Measurements from ENCODE around the gene SLC6A12.

DNA sequence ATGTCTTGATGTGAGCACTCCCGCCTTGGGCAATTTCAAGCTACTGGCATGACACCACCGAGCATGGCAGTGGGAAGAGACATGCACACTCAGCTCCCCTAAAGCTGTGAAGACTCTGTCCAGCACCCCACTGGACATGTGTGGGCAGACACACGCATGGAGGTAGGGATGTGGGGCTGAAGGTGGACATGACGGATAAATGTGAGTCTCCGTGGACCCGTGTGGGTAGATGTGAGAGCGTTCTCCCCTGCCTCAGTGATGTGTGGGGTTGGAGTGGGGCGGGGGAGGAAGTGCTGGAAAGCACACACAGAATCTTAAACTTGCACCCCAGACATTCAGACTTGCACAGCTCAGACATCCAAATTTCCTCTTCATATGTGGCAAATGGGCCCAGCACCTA lies 12.6 kb downstream of the SLC6A12 start:
- TF ChIP-seq, protein P1, sequence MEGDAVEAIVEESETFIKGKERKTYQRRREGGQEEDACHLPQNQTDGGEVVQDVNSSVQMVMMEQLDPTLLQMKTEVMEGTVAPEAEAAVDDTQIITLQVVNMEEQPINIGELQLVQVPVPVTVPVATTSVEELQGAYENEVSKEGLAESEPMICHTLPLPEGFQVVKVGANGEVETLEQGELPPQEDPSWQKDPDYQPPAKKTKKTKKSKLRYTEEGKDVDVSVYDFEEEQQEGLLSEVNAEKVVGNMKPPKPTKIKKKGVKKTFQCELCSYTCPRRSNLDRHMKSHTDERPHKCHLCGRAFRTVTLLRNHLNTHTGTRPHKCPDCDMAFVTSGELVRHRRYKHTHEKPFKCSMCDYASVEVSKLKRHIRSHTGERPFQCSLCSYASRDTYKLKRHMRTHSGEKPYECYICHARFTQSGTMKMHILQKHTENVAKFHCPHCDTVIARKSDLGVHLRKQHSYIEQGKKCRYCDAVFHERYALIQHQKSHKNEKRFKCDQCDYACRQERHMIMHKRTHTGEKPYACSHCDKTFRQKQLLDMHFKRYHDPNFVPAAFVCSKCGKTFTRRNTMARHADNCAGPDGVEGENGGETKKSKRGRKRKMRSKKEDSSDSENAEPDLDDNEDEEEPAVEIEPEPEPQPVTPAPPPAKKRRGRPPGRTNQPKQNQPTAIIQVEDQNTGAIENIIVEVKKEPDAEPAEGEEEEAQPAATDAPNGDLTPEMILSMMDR (conservative IDR thresholded peaks at IDR 0.05; ENCODE audit: low read depth, low read length) = no peak
- no peak for TF ChIP-seq EZH2 (IDR thresholded peaks at IDR 0.05; ENCODE audit: low read length, unreplicated experiment)
